ENCODE data around the gene TRAP1.

The TRAP1 gene

DNA sequence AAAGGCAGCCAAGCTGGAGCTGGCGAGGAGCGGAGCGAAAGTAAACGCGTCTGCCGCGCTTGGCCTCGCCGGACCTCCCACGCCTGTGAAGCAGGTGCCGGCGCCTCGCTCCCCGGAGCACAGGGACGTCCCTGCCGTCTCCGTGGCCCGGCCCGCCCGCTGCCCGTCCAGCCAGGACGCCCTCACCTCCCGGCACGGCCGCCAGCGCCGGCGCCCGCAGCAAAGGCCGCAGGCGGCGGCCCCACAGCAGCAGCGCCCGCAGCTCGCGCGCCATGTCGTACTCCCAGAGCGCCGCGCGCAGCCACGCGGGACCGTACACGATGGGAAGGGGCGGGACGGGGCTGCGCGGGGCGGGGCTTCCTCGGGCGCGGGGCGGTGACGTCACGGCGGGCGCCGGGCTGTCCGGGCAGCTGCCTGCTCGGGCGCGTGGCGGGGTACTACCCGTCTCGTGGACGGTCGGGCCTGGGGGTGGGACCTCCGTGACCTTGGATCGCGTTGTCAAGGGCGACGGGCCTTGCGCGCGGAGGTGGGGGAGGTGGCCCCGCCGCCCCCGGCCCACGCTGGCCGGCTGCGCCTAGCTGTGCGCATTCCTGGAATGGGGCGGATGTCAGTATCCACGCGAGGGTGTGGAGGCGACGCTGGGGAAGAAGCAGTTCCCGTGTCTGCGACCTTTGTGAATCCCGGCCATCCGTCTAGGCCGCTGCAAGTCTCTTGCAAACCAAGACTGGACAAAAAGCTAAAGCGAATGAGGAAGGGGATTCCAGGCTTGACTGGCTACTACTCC is at the start of gene TRAP1:
Gene TRAP1 (minus strand): TSS at position 290 of the 784 bp plus-strand sequence. CDS start 16 bp downstream, at position 274.
- DNase-seq (ENCODE audit: low read depth) = peak; percentile 18

DNA sequence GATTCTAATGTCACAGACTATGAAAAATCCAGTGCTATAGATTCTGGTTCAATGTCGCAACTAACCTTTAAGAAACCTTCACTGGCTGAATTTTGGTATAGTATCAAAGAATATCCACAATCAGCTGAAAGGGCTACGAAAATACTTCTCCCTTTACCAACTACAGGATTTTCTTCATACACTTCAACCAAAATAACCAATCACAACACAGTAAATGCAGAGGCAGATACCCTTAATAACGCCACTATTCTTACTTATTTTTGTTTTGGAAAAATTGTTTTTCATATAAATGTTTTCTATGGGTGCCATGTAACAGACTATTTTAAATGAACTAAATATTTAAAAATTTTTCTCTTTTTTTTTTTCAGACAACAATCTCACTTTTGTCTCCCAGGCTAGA is 48.9 kb upstream of the TRAP1 start:
- no peak for DNase-seq (ENCODE audit: low read depth)

DNA sequence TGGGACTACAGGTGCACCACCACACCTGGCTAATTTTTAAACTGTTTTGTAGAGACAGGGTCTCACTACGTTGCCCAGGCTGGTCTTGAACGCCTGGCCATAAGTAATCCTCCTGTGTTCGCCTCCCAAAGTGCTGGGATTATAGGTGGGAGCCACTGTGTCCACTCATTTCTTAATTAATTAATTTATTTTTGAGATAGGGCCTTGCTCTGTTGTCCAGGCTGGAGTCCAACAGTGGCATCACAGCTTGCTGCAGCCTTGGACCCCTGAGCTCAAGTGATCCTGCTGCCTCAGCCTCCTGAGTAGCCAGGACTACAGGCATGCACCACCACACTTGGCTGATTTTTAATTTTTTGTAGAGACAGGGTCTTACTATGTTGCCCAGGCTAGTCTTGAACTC is 47.1 kb upstream of the TRAP1 start:
- no peak for DNase-seq (ENCODE audit: low read depth)

DNA sequence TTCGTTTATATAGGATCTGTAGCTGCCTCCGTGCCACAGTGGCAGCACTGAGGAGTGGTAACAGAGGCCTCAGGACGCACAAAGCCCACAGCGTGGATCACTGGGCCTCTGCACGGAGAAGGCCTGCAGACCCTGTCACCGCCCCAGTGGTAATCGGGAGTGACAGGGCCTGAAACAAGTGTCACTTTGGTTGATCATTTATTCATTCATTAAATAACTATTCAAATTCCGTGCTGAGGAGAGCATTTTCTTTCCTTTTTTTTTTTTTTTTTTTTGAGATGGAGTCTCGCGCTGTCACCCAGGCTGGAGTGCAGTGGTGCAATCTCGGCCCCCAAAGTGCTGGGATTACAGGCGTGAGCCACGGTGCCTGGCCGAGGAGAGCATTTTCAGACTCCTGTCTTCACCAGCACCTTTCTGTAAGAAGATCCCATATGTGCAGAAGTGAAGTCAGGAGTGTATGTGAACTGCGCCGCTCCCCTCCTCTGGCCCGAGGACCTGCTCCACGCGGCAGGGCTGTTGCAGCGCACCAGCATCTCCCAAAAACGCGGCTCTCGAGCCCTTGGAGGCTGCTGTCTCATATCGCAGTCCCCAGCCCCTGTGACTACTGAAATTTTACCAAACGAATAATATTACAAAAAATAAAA is 44.9 kb upstream of the TRAP1 start:
- DNase-seq (ENCODE audit: low read depth) = no peak

DNA sequence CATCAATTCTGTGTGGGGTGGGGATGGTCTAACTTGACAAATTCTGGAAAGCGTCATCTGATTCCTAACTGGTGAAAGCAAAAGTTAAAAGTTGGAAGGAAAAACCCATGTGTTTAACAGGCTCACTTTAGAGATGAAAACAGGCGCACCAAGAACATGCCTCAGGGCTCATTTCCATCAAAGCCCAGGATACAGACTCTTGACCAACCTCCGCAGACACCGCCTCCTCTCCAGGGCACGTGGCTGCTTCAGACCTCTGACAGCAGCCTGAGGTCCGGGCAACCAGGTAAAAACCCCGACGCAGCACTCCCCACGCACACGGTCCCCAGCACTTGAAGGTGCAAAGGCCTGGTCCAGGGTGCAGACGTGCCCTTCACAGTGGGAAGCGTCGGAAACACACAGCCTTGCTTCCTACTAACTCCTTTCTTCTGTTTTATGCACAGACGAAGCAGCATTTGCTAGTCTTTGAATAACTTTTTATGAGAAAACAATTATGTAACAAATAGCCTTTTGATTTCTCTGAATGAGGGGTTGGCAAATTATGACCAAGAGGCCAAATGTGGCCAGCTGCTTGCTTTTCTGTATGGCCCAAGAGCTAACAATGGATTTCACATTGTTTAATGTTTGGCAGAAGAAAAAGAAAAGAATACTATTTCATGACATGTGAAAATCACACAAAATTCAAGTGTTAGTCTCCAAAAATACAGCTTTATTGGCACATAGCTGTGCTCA is 44.2 kb upstream of the TRAP1 start:
- DNase-seq (ENCODE audit: low read depth) = no peak

DNA sequence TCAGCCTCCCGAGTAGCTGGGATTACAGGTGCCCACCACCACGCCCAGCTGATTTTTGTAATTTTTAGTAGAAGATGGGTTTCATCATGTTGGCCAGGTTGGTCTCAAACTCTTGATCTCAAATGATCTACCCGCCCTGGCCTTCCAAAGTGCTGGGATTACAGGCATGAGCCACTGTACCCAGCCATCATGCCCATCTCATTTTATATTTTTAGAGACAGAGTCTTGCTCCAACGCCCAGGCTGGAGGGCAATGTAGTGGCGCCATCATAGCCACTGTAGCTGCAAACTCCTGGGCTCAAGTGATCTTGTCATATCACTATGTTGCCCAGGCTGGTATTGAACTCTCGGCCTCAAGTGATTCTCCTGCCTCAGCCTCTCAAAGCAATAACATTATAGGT is 43.2 kb upstream of the TRAP1 start:
- DNase-seq (ENCODE audit: low read depth) = no peak

DNA sequence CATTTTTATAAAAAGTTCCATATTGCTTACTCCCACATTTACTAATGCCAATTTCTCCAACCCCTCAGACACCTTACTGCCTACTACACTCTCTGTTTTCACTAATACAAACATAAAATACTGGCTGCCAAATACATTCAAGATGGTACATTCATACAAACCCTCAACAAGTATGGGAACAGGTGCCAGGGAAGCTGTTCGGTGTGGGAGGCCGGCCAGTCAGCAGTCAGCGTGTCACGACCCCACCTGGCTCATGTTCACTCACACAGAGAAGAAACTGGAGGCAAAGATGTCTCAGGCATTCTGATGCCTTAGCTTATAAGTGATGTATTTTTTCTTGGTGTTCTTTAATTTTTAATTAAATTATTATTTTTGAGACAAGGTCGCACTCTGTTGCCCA is 42.4 kb upstream of the TRAP1 start:
- no peak for DNase-seq (ENCODE audit: low read depth)

DNA sequence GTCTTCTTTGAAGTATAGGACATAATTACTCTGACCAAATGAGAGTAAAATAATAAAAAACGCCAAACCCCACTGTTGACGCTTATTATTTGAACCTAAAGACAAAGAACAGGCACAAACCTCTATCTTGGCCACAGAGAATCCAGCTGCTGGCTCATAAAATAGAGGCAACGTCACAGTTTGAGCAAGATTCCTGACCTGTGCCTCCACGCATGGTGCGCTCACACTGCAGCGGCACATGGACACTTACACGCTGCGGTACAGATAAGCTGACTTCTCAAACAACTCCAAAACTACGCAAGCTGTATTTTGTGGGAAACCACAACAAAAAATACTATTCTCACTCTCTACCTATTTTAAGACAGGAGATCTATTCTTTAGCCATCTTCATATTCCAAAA is 38.8 kb upstream of the TRAP1 start:
- no peak for DNase-seq (ENCODE audit: low read depth)

DNA sequence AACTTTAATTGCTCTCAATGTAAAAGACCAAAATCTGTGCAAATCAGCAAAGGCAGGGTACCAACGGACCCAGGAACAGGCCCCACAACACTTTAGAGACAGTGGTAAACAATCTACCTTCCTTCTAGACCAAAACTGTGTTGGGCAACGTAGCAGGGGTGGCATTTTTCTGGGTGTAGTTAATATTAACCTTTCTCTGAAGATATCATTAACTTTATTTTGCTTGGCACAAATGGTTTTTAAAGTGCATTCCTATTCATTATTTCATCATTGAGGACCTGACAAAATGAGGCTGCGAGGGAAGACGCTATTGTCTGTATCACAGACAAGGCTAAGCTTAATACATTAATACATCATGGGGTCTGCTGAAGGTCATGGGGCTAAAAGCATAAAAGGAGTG is 37.9 kb upstream of the TRAP1 start:
- no peak for DNase-seq (ENCODE audit: low read depth)

DNA sequence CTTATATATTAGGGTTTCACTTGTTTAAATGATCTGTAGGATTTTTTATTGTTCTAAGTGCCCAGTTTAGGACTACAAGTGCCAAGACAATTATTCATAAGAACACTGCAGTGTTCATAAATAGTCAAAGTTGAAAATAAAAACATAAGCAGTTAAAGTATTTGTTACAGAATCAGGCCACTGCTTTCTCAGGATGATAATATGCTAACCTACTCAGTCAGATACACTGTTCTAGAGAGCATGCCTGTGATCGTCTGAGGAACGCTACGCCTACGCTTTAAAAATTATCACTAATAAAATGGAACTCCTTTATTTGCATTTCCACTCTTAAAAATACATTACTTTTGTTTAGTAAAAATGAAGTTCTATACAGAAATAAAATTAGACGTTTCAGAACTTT is 37.4 kb upstream of the TRAP1 start:
- DNase-seq (ENCODE audit: low read depth) = no peak

DNA sequence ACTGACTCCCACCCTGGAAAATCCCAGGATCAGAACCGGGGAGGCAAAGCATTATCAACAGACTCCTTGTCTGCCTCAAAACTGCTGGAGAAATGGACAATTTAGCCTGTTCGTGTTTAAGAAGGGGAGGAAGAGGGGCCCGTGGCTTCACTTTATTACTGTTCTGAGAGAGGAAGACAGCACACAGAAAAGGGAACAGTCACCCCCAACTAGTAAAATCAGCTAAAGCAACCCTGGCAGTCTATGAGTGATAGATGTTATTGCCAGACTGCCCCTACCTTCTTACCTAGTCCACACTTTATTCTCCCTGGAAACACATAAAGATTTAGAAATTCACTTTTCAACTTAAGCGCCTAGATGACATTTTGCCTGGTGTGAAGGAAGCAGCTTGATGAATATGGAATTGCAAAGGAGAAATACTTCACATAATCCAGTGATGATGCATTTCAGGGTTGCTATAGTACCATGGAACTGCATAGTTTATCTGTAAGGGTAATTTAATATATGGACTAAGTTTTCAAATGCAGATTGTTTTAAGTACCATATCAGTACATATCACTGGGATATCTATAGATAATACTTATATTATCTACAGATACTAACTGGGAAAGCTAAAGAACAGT is 36.9 kb upstream of the TRAP1 start:
- no peak for DNase-seq (ENCODE audit: low read depth)

DNA sequence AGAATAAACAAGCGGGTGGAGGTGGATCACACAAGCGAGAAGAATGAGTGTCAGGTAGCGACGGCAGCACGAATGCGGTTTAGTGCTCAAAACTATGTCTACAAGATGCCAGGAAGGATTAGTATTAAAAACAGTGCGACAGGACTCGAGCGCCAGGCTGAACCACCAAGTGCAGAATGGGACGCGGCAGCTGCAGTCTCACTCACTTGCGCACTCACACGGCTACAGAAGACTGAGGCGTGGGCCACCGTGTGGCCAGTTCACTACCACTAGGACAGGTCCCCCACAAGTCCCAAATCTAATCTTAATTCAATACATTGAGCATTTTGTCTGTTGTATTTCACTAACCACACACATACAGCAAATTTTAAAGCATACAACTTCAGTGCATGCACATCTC is 35.7 kb upstream of the TRAP1 start:
- no peak for DNase-seq (ENCODE audit: low read depth)

DNA sequence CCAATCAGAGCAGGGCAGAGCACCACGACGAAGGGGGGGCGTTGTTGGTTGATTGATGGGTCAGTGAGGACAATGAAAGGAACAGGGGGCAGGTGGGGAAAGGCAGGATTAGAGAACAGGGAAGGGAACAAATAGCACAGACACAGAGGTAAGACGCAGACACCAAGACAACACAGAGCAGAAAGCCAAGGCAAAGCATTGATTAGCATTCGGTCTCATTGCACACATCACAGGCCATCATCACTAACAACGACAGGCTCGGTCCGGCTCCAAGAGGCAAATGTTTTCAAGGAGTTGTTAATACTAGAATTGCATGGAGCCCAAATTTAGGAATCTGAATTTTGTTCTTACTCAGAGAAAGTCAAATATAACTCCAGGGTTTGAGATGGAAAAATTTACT is 34.6 kb upstream of the TRAP1 start:
- DNase-seq (ENCODE audit: low read depth) = no peak

DNA sequence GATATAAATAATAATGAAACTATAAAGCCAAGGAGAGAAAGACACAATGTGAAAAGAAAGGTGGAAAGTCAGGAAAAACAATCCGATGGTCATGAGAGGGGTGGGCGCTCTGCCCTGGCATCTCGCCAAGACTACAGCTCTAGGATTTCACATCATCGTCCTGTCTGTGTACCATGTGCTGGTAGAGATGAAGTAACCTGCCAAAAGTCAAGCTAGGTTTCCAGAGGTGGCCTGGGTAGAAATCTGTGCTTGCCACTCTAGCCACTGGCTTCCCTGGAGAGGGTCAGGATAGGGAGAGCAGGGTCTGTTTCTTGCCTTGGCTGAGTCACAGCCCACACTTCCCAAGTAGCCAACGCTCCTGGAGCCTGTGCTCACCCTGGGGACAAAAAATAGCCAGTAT is 31.0 kb upstream of the TRAP1 start:
- no peak for DNase-seq (ENCODE audit: low read depth)

DNA sequence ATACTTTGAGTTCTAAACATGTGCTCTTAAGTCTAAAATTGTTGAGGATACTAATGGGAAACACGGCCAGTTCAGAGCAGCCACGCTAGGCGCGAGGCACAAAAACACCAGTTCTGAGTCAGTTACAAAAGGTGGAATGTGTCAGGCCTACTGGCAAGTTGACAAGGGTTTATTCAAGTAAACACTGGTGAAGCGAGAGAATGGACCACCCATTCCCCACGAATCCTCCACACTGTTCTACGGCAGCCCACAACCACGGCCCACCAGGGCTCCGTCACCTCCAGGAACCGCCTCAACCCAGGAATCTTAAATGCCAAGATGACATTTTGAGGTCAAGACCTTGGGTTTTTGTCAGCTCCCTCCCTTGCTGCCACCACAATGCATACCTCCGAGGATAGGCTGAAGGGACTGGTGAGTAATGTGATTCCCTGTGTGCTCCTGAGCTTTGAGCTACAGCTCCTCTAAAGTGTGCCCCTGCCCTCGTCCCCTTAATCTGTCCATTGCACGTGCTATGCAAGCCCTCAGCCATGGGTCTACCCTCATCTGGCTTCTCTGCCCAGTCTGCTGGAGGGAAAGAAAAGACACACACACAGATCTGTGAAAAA is 28.5 kb upstream of the TRAP1 start:
- no peak for DNase-seq (ENCODE audit: low read depth)

DNA sequence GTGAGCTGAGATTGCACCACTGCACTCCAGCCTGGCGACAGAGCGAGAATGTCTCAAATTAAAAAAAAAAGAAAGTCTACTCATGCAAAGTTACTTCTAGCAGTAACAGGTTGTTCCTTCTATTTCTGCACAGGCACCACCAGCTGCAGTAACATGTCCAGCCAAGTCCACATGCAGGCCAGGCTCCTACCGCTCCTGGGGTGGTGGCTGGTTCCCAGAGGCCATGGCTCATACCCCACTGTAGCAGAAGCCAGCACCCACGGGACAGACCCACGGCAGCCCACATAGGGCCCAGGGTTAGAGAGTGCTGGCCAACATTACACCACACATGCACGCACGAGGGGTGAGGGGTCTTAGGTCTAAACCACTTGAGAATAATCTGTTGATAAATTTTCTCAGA is 26.7 kb upstream of the TRAP1 start:
- no peak for DNase-seq (ENCODE audit: low read depth)

DNA sequence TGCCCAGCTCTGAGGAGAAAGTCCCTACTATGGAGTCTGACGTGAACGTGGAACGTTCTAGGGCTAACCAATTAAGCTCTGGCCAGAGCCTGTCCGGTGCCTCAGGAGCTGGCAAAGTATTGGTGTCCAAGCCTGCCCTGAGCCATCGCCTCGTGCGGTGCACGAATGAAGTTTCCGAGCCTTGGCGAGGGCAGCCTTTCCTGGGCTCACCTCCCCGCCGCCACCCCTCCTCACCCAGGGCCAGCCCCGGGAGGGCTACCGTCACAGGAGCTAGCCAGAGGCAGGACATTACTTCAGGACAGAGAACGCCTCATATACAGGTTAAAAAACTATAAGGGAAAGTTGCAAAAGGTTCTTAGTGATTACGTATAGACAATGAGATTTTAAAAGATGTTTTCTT is 23.6 kb upstream of the TRAP1 start:
- no peak for DNase-seq (ENCODE audit: low read depth)

DNA sequence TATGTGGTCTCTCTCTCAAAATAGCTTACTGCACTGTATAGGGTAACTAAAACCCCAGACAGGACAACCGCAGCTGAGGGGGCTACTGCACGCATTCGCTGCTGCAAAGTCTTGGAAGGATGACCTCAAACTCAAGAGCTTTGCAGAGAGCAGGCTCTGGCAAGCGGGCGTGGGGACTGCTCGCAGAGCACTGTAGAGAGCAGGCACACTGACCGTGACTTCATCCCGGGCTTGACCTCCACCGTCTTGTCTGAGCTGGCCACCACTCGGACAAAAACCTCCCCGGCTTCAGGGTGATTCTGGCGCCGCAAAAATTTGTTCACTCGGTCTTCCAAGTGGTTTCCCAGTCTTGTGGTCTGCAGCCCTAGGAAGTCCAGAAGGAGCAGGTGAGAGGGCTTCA is 22.9 kb upstream of the TRAP1 start:
- DNase-seq (ENCODE audit: low read depth) = no peak

DNA sequence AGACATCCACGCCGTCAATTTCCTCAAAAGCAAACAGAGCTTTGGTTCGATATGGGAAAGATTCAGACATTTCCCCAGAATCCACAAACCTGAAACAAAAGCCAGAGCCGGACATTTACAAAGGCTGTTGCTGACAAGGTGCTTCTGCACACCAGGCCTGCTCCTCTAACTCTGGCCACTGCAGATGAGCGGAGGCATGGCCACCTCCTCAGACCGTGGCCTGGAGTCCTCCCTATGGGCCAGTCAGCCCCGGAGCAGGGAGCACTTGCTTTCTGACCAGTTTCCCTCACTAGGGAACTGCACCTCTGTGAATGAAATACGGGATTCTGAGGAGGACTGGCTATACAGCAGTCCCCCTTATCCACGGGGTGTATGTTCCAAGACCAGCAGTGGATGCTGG is 22.3 kb upstream of the TRAP1 start:
- no peak for DNase-seq (ENCODE audit: low read depth)

DNA sequence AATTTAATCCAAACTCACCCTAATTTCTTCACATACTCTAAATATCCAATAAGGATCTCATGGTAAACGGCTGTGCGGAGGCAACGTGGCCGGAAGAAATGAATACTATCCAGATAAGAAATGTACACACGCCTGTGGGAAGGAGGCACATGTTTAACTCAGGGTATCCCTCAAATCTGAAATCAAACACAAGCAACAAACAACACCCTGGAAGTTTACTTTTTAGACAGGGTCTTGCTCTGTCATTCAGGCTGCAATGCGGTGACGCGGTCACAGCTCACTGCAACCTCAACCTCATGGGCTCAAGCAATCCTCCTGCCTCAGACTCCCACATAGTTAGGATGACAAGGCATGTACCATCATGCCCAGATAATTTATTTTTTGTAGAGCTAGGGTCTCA is 21.2 kb upstream of the TRAP1 start:
- no peak for DNase-seq (ENCODE audit: low read depth)

DNA sequence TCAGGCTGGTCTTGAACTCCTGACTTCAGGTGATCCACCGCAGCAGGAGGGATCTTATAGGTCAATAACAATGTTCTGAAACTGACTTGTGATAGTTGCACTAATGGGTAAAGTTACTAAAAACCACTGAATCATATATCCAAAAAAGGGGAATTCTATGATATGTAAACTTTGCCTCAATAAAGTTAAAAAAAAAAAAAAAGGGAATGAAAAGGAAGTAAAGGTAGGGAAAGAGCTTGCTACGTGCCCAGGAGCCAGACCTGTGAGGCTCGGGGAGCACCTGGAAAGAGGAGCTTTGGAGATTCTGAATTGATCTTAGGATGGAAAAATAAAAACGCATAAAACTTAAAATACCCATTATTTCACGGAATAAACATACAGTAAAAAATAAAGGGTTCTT is 20.8 kb upstream of the TRAP1 start:
- no peak for DNase-seq (ENCODE audit: low read depth)

DNA sequence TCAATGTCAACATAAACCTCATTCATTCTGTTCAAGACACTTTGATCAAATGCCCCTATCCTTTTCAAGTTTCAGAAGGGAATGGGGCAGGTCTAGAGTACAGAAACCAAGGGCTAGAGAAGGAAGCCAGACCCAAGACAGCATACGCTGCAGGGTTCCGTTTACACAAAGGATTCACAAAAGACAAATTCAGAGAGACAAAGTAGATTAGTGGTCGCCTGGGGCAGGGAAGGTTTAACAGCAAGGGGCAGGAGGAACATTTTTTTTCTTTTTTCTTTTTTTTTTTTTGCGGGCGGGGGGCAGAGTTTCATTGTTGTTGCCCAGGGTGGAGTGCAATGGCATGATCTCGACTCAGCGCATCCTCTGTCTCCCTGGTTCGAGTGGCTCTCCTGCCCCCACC is 19.9 kb upstream of the TRAP1 start:
- no peak for DNase-seq (ENCODE audit: low read depth)

Data from GM04503 (cell line).